HG03108 (cell line): ENCODE results near the gene HMCN1.

ENCODE experiments used
- ATAC-seq: cut with Tn5 transposase; IDR thresholded peaks from one replicate; pipeline ENCODE4 v1.9.1; 2021; ENCODE audit warnings: moderate library complexity; ENCODE audit not compliant: unreplicated experiment

The HMCN1 gene

DNA sequence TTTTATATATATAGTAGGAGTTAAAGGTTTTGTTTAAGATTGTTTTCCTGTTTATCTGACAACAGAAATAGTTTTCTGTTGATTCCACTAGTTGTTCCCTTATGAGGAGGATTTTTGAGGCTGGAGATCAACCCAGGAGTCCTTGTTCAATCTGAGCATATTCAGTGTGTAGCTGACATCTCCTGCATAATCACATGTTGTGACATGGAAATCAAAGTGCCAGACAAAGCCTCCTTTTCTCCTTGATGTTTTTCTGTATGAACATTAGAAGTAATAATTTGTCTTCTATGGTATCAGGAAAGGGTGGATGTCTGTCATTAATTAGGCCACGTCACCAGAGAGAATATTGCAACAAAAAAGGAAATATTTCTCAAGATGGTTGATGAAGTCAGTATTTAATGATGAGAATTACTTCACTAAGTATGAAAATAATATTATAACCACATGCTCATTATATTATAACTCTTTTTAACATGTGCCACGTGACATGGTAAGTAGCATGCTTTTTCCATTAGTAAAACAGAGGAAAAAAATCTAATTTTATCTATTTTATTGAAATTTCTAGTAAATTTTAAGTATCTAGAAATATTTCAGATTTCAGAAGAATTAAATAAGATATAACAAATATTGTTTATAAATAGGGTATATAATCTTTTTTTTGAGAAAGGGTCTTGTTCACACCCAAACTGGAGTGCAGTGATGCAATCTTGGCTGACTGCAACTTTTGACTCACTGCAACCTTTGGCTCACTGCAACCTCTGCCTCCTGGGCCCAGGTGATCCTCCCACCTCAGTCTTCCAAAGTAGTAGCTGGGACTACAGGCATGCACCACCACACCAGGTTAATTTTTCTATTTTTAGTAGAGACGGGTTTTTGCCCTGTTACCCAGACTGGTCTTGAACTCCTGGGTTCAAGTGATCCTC is 223.5 kb downstream of the HMCN1 start:
- no peak for ATAC-seq

DNA sequence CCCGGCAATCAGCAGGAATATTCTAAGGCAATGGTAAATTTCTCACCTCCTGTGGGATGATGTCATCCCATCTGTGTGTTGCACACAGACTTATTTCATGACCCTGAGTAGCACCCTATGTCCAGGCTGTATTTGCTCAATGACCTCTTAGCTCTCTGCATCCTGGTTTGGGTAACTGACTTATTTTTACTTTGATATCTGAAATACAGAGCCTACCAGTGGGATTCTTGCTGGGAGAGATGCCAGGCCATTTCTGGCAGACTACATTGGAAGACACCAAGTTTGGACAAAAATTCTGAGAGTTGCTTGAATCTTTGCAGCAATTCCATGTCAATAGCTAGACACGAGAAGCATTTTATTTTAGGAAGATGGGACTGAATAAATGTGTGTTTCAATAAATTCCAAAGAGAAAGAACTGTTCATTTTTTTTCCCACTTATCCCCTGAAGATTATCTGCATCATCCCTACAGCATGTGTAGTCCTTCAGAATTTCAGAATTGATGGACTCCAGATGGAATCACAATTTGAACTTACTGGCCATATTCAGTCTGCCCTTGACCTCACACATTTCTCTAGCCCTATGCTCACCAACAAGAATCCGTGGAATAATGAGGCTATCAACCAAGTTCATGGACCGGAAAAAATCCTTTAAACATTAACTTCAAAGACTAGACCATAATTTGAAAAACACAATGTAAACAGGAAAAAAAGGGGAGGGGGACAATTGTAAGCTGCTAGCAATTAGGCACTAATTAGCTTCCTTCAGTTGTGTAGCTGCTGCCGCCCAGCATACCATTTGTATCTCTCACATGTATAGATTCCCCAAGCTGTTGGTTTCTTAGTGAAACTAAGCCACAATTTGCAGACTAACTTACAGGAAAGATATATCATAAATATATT is 226.5 kb downstream of the HMCN1 start:
- ATAC-seq, result no peak

DNA sequence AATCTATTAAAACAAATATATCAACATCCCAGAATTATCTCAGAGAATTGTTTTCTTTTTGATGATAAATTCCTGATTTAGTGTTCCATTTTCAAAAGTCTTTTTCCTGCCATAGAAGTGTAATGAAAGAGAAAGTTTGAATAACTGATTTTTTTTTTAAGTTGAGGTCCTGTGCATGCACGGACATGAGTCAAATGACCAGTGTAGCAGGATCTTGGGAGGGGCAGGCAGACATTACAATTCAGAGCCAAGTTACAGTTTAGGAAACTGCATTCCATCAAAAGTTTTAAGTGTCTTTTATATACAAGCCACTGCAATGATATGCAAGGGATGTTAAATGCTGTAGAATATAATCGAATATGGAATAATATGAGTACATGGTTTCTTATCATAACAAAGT is 227.5 kb downstream of the HMCN1 start:
- ATAC-seq, result no peak

DNA sequence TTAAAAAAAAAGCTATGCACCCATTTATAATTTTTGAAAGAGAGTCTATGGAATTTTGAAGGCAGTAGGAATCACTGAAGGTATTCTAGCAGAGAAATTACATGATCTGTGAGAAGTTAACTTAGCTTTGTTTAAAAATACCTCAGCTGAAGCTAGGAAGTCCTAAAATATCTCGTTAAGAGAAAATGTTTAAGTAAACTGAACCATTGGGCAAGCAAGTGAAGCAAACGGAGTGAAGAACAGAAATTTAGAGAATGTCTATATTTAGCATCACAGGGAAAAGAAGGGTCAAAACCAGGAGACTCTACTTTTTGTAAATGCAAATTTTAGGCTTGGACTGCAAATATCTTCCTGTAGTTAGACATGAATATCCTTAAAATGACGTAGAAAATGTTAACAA is 230.8 kb downstream of the HMCN1 start:
- ATAC-seq, result no peak

DNA sequence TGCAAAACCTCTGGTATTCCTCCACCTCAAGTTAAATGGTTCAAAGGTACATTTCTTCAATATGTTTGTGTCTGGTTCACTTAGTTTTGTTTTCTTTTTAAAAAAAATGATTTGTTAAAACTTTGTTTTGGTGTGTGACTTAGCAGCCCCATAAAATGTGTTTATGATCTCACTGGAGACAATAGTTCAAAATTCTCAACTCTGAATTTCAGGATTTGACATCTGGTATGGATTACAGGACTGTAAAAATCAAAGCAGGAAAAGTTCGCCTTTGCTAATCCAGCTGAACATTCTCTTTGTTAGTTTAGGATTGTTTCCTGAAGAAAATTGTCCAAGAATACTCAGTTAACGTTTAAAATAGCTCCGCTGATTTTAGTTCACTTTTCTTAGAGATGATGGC is 231.7 kb downstream of the HMCN1 start:
- no peak for ATAC-seq

DNA sequence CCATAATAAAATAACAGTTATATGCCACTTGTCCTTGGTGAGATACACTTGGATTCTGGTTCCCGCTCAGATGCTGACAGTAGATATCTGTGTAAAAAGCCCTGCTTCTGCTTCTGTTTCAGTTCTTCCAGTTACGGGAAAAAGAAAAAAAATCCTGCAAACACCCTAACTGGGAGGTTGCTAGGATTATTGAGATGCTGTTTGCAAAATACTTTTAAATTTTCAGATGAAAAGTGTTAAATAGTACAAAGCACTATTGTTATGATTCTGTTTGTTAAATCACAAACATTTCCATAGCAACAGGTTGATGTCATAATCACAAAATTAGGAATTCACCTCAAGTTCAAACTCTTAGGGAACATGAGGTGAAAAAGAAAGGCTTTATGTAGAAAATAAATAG is 232.3 kb downstream of the HMCN1 start:
- no peak for ATAC-seq

DNA sequence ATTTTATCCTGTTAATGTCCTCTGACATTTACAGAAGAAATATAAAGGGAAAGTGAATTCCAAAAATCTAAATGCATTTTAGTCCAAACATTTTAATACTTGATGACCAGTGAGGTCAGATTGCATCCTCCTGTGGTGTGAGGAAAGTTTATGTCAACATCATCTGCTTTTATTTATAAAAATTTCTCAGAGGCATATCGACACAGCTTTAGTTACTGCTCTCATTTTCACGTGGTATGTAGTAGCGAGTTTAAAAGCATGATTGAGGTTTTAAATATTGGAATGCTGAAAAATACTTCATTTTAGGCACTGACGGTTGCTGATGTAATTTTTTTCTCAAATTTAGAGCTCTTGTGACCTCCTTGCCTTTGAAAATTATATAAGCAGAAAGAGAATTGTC is 234.8 kb downstream of the HMCN1 start:
- ATAC-seq, result no peak

DNA sequence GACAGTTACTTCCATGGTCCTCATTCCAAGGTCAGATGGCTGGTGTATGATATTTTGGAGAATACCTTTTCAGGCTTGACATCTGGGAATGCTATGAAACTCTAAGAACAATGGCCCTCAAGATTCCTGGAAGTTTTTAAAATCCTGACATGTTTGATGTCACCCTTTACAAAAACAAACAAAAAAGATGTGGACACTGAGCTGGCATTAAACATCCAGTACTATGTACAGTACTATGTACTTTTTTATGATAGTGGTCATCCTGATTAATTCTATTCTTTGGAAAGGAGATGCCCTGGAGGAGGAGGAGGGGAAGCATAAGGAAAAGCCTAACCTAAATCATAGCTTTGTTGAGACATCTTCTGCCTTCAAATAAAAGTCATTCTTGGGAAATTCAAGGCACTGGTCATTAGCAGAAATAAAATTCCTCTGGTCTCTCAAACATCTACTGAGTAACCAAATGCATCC is 235.4 kb downstream of the HMCN1 start:
- no peak for ATAC-seq

DNA sequence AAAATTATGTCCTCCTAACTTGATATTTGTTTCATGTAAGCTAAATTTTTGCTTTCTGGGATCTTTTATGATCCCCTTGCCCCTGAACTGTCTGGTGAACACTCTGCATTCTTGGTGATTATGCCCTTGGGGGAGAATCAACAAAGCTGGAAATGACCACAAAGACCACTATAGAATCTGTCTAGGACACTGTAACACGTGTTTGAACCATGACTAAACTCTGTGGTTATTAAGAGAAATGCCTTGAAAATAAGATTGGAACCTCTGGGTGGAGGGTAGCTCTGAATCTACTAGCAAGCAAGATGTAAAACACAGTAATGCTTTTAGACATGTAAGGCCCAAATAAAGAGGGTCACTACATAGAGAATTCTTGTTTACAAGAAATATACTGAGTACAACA is 237.5 kb downstream of the HMCN1 start:
- no peak for ATAC-seq

DNA sequence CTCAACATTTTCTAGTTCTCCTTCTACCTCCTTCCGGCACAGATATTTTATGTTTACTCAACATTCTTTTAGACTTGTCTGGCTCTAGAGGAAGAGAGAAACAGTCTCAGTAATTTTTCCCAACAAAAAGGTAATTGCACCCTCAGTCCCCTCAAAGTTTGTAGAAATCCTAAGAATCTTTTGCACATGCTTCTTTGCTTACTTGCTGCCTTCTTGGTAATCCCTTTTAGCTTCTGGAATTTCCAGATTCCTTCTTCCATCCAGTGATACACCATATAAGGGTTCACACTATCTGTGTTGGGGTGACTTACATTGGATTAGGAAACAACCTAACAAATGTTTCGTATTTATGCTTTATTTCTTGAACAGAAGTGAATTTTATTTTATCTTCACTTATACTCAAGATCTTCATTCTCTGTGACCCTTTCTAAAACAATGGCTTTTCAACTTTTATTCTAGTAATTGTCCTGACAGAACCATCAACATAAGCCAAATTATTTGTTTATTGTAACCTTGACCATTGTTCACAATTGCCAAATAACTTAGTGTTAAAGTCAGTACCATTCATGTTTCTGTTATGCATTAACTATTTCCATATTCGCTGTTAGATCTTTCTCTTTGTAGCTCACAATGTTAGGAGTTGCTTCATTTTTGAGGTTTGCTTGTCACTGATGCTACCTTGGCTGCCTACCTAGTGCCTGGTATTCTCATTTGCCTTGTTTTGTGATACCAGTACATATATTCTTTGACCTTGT is 238.1 kb downstream of the HMCN1 start:
- no peak for ATAC-seq

DNA sequence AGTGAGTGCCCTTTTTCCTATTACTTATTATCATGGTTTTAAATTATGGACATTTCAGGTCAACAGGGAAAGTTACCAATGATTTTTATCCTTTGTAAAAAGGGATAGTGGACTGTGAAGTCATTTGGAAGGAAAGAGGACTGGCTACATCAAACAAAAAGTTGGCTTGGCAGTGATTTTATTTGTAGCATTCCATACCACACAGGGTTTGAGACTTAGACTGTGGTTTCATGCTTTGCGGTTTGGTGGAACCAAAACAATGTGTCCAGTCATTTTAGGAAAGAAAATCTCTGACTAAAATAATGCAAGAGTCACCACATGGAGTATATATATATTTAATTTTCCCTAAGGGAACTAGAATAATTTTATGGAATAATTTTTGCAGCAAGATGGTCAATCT is 239.5 kb downstream of the HMCN1 start:
- no peak for ATAC-seq

DNA sequence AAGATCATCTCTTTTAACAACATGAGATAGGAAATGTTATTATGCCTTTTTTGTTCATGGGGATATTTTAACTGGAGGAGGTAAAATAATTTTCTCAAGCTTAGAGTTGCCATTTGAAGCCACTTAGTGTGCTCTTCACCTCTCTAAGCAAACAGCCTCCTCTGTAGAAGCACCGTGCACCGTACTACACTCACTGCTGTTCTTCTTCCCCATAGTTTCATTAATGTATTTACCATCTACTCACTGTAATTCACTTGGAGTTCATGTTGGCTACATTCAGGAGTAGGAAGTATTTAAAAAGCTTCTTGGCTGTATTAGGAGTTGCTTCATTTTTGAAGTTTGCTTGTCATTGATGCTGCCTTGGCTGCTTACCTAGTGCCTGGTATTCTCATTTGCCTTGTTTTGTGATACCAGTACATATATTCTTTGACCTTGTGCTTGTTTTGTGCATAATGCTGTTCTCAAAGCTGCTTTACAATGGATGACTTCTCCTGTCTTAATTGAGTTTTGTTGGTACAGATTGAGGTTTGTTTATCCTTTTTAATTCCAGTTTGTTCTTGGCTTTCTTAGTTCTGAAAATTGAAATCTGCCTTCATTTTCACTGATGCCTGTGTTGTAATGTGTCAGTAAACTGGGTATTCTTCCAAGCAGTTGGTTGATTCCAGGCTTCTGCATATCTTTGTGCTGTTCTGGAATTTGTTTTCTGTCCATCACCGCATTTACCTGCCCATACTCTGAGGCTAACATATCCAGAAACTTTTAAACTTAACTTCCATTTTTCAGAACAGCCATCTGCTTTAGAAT is 240.4 kb downstream of the HMCN1 start:
- ATAC-seq, result no peak

DNA sequence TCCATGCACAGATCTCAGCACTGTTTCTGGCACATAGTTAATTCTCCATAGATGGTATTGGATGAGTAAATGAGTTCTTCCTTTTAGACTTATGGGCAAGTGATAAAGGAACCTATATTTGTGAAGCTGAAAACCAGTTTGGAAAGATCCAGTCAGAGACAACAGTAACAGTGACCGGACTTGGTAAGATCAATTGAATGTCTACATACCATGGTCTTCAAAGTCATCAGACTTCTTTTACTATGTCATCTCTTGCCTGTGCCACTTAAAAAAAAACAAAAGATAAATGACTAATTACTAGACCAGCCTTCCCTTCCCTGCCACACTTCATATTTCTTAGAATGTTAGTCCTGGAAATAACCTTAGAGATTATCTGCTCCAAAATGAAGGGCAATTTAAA is 246.7 kb downstream of the HMCN1 start:
- no peak for ATAC-seq

DNA sequence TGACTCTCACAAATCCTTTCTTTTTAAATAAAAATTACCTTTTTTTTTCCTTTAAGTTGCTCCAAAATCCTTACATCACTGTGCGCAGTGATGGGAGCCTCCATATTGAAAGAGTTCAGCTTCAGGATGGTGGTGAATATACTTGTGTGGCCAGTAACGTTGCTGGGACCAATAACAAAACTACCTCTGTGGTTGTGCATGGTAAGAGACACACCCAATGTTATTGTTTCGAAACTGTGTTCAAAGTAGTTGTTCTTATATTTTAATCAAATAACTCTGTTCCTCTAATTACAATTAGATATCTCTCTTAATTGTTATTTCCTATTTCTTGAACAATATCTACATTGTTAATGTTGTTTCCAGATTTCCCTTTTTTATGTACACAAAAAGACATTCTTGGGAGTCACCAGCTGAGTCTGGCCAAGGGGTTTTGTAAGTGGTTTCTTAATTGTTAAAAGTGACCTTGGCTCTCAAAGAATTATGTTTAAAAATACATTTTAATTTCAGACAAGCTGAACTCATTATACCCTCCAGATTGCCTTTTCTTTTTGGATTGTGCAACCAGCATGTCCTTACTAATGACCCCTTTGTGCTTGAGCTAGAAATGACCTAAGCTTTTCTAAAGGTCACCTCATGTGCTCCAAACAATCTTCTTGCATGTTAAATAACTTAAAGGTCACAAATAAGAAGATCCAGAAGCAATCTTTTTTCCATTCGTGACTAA is 250.1 kb downstream of the HMCN1 start:
- ATAC-seq, result no peak

DNA sequence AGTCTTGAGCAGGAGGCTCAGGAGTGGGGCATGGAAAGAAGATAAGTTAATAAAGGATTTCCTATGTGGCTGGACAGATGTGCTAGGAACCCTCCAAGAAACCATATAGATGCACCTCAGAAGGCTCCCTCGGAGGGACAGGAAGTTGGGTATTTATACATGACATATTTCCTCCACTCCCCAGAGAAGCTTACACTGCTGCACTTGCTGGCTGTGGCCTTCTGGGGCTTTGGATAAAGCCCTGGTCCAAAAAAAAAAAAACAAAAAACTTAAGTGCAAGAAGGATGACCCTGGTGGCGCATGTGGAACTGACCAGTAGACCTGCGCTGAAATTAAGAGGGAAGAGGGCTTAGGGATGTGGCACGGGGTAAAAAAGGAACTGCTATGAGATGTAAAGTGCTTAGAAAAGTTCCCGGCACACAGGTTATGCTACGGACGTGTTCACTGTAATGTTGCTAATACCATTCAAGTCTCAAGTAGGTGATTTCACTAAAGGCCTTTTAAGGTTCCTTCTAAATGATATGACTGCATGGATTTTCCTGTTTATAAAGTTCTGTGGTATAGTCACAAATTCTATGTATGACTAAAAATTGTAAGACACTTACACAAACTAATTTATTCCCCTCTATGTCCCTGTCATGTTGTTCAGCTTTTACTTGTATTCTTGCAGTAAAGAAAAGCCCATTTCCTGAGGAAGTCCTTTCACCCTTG is 253.6 kb downstream of the HMCN1 start:
- no peak for ATAC-seq

DNA sequence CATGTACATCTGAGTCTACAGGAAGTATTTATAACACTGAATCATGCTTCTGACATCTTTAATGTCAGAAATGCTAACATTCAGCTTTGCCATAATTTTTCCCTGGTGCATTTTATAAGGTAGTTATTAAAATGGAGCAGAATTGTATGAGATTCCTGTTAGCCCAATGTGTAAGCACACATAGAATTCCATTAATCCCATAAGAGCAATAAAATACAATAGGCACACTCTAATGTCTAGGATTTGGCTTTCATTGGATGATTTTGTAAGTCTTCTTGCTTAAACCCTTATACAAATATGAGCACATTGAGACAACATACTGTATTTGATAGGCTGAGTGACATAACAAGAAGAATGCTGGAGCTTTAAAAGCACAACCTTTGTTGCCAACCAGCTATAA is 256.4 kb downstream of the HMCN1 start:
- no peak for ATAC-seq

DNA sequence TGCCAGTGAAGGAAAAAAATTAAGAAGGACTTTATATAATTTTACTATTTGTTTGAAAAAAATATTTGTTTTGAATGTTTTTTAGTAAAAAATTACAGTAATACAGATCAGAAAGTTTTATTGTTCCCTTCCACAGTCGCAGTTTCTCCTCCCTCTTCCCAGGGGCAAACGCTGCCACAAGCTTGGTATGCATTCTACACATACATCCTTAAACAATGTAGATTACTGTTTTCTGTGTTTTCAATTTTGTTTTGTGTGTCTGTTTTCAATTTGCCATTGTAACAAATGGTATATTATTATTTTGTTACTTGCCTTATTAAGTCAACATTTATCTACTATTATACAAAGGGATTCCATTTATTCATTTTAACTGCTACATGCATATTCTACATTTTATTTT is 257.1 kb downstream of the HMCN1 start:
- ATAC-seq, result no peak

DNA sequence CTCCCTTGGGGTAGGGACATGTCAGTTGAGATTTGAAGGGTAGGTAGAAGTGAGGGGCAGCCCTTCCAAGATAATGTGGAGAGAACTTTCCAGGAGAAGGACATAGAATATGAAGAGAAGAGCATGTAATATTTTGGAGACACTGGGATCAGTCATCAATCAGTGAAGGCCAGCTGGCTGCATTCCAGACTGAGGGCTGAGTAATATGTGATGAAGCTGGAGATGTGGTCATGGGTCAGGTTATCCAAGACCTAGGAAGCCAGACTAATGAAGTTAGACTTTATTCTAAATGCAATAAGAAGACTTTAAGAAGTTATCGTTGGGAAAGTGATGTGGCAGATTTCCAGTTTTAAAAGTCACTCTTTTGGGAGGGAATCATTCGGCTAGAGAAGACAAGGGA is 262.0 kb downstream of the HMCN1 start:
- no peak for ATAC-seq

DNA sequence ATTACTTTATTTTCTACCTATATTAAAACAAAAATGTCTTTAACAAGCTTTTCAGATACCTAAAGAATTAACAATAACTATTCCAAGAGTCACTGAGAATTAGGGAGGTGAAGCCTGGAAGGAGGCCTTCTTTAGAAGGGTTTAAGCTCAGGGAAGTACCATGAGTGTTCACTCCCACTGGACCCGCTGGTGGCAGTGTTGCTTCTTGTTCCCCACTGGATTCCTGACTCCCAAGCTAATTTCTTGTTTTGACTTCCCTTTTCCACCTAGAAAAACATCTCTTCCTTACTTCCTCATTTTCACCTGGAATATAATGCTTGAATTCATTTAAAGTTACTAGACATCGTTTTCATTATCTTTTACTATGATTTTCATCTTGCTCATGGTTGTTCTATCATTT is 264.2 kb downstream of the HMCN1 start:
- no peak for ATAC-seq
